Activated CD8-positive, alpha-beta memory T cell treated with anti-CD3 and anti-CD28 coated beads, Interleukin-2, amount 10 ng/mL, durations not matched to agents 7 days and 5 days (primary cell): ENCODE results near the gene NR2C2. TPM values are rescaled to one million over a fixed set of nuclear protein-coding genes. Genes with fewer than 3 reads are reported as not detected.

Source experiments
- ATAC-seq: fragments of 150-1000 bp; cut with Tn5 transposase; one replicate; pipeline ENCODE4 v1.10.0; 2021; ENCODE audit warnings: moderate library complexity
- CTCF ChIA-PET: fragments of 350-600 bp; sonication (Branson Sonifier 250); formaldehyde crosslinking; loops from one replicate; lab custom pipeline; 2021; ENCODE audit warnings: antibody characterized with exemption; lab: Charles Lee
- DNase-seq: peaks from one replicate; pipeline ENCODE4 v3.0.0-alpha.2; 2020
- H3K27ac Mint-ChIP-seq: one replicate; pipeline ENCODE4 v1.8.0; 2021; ENCODE audit warnings: mild to moderate bottlenecking, mixed read lengths
- H3K27me3 Mint-ChIP-seq: one replicate; pipeline ENCODE4 v1.8.0; 2021; ENCODE audit warnings: mixed read lengths
- H3K36me3 Mint-ChIP-seq: one replicate; pipeline ENCODE4 v1.8.0; 2021; ENCODE audit warnings: mild to moderate bottlenecking, mixed read lengths
- H3K4me1 Mint-ChIP-seq: one replicate; pipeline ENCODE4 v1.8.0; 2021; ENCODE audit warnings: mixed read lengths
- H3K4me3 Mint-ChIP-seq: one replicate; pipeline ENCODE4 v1.8.0; 2021; ENCODE audit warnings: mild to moderate bottlenecking, moderate library complexity, mixed read lengths
- H3K9me3 Mint-ChIP-seq: one replicate; pipeline ENCODE4 v1.8.0; 2022; ENCODE audit warnings: low read depth, mixed read lengths
- total RNA-seq, 2 experiments: library from RNA; stranded (reverse); gene quantifications; one replicate each; pipeline ENCODE4 v1.2.3, GENCODE V29; 2021

Gene NR2C2
- total RNA-seq, 2 experiments from 2014 or later, result 56.5 to 69.7 TPM

DNA sequence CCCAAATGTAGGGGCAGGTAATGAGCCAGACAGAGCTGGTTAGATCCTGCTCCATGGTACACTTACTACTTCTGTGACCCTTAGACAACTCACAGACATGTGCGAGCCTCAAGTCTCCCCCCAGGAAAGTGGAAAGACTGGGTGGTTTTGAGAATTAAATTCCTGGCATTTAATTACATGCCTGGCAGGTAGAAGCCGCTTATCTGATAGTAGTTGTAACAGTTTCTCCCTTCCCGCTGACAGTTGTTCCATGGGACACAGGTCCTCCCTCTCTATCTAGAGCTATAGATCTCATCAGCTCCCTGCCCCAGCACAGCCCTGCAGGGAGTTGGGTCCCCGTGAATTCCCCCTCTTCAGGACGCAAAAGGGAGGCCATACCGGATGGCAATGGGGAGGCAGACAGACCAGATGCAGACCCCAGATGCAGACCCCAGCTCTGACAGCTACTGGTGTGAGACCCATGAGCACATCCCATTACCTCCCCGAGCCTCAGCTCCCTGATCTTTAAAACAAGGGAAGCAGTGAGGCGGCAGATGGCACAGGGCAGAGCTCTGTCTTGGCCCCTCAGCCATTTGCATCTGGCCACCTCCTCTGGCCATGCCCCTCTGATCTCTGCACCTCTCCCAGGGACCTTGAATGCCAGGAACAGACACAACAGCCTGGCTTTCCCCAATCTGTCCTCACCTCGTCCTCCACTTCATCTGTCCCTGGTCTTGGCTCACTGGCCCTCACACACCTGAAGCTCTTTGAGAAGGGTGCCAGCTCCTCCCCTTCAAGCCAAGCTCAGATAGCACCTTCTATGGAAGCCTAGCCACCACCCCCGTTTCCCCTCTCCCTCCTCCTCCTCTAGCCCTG is 34.1 kb upstream of the NR2C2 start:
- Mint-ChIP-seq H3K4me3 (no peak overlapping the region), H3K9me3 (no peaks in the 10 kb centered on the region), H3K36me3 (no peaks in the 10 kb centered on the region), H3K4me1 (no peaks in the 10 kb centered on the region), H3K27ac (no peak overlapping the region), H3K27me3 (peaks cover 18% of the 10 kb centered on the region)
- no peak for DNase-seq
- CTCF ChIA-PET, result interaction anchor here (1.2 kb wide), 2 partner anchors 8 to 11 kb away, joined by 3 to 8 read pairs; no protein-coding TSS in a partner anchor
- no peak for ATAC-seq

DNA sequence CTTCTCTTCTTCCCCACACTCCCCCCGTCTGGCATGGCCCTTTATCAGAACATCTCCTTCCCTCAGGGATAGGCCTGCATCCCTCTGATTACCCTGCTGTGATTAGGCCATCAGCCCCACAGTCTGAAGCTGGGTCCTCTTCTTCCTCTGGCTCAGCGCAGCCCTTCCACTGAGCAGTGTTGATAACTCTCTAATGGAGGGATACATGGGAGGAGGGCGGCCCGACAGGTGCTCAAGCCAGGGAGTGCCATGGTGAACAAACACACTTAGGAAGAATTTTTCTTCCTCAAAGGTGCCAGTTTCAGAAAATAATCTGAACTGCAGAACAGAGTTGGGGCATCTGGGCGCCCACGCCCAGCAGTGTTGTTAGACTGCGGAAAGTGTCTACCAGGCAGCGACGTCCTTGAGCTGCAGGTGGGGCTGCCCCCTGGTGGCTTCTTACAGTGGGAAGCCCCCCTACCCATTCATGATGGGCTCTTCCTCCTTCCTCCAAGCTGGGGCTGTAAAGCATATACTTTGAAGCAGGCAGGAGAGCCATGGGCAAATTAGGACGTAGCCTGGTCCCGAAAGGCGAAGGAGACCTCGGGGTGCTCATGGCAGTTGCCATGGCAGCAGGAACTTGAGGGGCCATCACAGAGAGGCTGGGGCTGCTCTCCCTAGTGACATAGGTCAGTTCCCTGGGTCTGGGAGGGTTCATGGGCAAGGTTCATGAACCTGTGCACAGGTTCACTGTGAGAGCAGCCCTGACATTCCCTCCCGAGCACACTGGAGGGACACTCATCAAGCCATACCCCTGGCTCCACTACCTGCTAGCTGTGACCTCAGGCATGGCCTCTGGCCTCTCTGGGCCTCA is 33.2 kb upstream of the NR2C2 start:
- no peaks in the 10 kb centered on the region for H3K36me3 Mint-ChIP-seq
- H3K27me3 Mint-ChIP-seq, result peaks cover 15% of the 10 kb centered on the region
- H3K27ac Mint-ChIP-seq, result no peak overlapping the region
- H3K4me1 Mint-ChIP-seq, result no peaks in the 10 kb centered on the region
- no peaks in the 10 kb centered on the region for H3K9me3 Mint-ChIP-seq
- H3K4me3 Mint-ChIP-seq, result no peak overlapping the region
- CTCF ChIA-PET, result no interaction called here
- DNase-seq, result no peak
- ATAC-seq, result no peak

DNA sequence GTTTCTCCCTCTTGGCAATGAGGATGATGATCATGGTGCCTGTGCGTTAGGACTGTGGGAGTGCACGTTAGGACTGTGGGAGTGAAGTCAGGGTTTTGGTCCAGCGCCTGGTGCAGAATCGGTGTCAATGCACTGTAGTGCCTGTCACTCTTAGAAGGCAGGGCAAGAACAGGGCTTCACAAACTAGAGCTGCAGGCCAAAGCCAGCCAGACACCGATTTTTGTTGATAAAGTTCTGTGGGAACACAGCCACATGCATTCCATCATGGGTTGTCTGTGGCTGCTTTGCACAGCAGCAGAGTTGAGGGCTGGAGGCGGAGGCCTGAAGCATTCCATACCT is 32.6 kb upstream of the NR2C2 start:
- Mint-ChIP-seq H3K27ac (no peak overlapping the region), H3K27me3 (peaks cover 13% of the 10 kb centered on the region), H3K9me3 (no peaks in the 10 kb centered on the region), H3K36me3 (no peaks in the 10 kb centered on the region), H3K4me1 (no peaks in the 10 kb centered on the region), H3K4me3 (no peak overlapping the region)
- DNase-seq (no peak), ATAC-seq (no peak)
- CTCF ChIA-PET, result no interaction called here

DNA sequence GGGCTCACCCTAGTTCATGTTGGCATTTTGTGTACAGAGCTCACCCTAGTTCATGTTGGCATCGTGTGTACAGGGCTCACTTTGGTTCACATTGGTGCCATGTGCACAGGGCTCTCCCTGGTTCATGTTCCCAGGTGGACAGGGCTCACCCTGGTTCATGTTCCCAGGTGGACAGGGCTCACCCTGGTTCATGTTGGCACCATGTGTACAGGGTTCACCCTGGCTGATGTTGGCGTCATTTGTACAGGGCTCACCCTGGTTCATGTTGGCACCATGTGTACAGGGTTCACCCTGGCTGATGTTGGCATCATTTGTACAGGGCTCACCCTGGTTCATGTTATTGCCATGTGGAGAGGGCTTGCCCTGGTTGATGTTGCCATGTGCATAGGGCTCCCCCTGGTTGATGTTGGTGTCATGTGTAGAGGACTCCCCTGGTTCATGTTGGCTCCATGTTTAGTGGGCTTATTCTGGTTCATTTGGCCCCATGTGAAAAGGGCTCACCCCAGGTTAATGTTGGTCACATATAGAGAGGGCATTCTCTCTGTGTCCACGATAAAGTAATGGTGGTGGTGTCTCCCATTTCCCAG is 31.7 kb upstream of the NR2C2 start:
- H3K4me1 Mint-ChIP-seq, result no peaks in the 10 kb centered on the region
- H3K27ac Mint-ChIP-seq, result no peak overlapping the region
- H3K4me3 Mint-ChIP-seq, result no peak overlapping the region
- DNase-seq (peak; percentile 53), ATAC-seq (peak; percentile 51)
- H3K36me3 Mint-ChIP-seq, result no peaks in the 10 kb centered on the region
- no peaks in the 10 kb centered on the region for H3K9me3 Mint-ChIP-seq
- CTCF ChIA-PET, result no interaction called here
- H3K27me3 Mint-ChIP-seq, result peaks cover 6% of the 10 kb centered on the region

- Mint-ChIP-seq H3K36me3 (no peaks in the 10 kb centered on the region), H3K27ac (no peak overlapping the region), H3K9me3 (no peaks in the 10 kb centered on the region), H3K4me1 (no peaks in the 10 kb centered on the region), H3K4me3 (no peak overlapping the region), H3K27me3 (peaks cover 4% of the 10 kb centered on the region)
- CTCF ChIA-PET, result interaction anchor here (3.8 kb wide), 1 partner anchor 127 kb away, joined by 37 read pairs; no protein-coding TSS in a partner anchor
- peak; percentile 32 for DNase-seq
- ATAC-seq, result no peak
Observed at GRCh38 chr3:14918356-14918860, 29.0 kb upstream of the NR2C2 start.

- no peak overlapping the region for H3K27ac Mint-ChIP-seq
- CTCF ChIA-PET, result interaction anchor here (0.8 to 3.8 kb wide), 32 partner anchors 8 to 1024 kb away, joined by 3 to 37 read pairs (median 4); no protein-coding TSS in a partner anchor
- peaks cover 7% of the 10 kb centered on the region for H3K27me3 Mint-ChIP-seq
- H3K36me3 Mint-ChIP-seq, result no peaks in the 10 kb centered on the region
- no peak overlapping the region for H3K4me3 Mint-ChIP-seq
- no peaks in the 10 kb centered on the region for H3K9me3 Mint-ChIP-seq
- DNase-seq, result no peak
- no peaks in the 10 kb centered on the region for H3K4me1 Mint-ChIP-seq
- ATAC-seq, result no peak
Observed at GRCh38 chr3:14920536-14920935, 26.8 kb upstream of the NR2C2 start.

DNA sequence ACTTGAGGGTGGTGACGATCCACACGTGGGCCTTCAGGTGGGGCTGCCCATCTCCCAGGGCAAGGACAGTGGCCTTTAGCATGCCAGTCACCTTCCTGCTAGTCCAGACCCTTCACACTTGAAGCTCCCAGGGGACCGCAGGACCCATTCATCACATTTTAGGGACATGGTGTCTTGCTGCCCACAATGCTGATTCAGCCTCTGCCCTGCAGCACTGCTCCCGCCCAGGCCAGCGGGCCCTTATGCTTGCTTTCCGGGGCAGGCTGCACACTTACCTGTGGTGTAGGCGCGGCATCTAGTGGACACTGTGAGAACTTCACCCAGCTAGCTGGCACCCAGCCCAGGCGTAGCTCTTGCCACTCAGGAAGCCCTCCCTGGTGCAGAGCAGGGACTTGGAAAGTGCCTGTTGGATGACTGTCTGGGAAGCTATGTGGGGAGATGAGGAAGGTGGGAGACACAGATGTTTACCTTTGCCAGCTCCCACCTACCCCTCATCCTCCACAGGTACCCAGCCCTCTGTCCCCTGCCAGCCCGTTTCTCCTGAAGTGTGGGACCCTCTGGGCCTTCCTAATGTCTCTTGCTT is 26.3 kb upstream of the NR2C2 start:
- no peaks in the 10 kb centered on the region for H3K9me3 Mint-ChIP-seq
- peak; percentile 85 for DNase-seq
- CTCF ChIA-PET, result interaction anchor here (0.6 to 3.8 kb wide), 44 partner anchors 9 to 1025 kb away, joined by 3 to 37 read pairs (median 4); partner anchors contain the start of genes C3orf20, CCDC174 and MRPS25
- H3K36me3 Mint-ChIP-seq, result no peaks in the 10 kb centered on the region
- H3K27ac Mint-ChIP-seq, result no peak overlapping the region
- H3K4me3 Mint-ChIP-seq, result no peak overlapping the region
- peaks cover 7% of the 10 kb centered on the region for H3K27me3 Mint-ChIP-seq
- no peaks in the 10 kb centered on the region for H3K4me1 Mint-ChIP-seq
- ATAC-seq, result peak; percentile 92

DNA sequence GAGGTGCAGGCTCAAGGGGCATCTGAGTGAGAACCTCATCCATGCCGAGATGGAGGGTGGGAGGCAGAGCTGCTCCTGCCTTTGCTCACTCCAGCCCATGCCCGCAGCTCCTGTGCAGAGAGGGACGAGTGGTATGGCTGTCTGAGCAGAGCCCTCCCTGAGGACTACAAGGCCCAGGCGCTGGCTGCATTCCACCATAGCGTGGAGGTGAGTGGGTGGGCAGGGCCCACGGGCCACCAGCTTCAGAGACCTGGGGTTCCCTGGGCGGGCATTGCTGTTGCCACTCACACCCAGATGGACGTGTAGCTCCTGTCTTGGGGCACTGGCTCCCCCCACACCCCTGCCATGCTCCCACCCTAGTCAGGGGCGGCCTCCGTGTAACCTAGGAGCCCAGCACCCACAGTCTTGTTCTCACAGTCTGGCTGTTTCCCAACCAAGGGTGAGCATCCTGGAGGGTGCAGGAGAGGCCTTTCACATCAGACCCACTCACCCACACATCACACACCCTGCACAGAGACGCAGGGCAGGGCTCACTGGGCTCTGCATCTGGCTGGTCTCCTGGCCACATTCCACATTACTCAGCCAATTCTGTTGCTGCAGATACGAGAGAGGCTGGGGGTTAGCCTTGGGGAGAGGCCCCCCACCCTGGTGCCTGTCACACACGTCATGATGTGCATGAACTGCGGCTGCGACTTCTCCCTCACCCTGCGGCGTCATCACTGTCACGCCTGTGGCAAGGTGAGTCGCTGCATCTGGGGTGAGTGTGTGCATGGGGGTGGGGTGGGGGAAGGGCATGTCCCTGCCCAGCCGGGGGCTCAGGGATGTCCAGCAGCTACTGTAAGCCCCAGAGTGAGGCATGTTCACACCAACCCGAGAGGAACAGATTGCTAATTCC is 25.3 kb upstream of the NR2C2 start:
- ATAC-seq (no peak), DNase-seq (no peak)
- CTCF ChIA-PET, result interaction anchor here (0.5 to 3.8 kb wide), 38 partner anchors 8 to 1066 kb away, joined by 3 to 37 read pairs (median 4); partner anchors contain the start of genes C3orf20, CCDC174 and MRPS25
- Mint-ChIP-seq H3K4me1 (no peaks in the 10 kb centered on the region), H3K4me3 (no peak overlapping the region), H3K9me3 (no peaks in the 10 kb centered on the region), H3K27ac (no peak overlapping the region), H3K36me3 (no peaks in the 10 kb centered on the region), H3K27me3 (peaks cover 7% of the 10 kb centered on the region)

GRCh38 chr3:14922863-14923262 is 24.5 kb upstream of the NR2C2 start:
- Mint-ChIP-seq H3K4me3 (no peak overlapping the region), H3K27ac (no peak overlapping the region), H3K36me3 (no peaks in the 10 kb centered on the region), H3K4me1 (no peaks in the 10 kb centered on the region), H3K27me3 (peaks cover 4% of the 10 kb centered on the region), H3K9me3 (no peaks in the 10 kb centered on the region)
- DNase-seq (no peak), ATAC-seq (no peak)
- CTCF ChIA-PET, result interaction anchor here (1.0 to 1.7 kb wide), 2 partner anchors 78 to 142 kb away, joined by 3 to 5 read pairs; partner anchors contain the start of gene MRPS25

DNA sequence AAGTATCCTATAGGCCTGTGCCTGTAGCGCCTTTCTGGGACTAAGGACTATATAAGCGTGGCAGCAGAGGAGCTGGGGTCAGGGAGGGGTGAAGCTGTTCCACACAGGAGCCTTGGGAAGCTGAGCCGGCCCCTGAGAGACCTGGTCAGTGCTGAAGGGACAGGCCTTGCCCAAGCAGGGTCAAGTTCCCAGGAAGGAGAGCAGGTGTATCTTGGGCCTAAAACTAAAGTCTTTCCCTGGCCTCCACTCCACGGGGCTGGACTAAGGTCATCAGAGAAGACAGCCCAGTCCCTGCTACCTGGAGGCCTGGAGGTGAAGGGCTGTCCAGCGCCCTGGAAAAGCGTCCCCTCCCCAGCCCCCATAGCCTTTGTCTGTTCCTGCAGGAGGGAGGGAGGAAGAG is 23.9 kb upstream of the NR2C2 start:
- DNase-seq (no peak), ATAC-seq (no peak)
- no peak overlapping the region for H3K4me3 Mint-ChIP-seq
- CTCF ChIA-PET, result interaction anchor here (1.0 to 1.5 kb wide), 4 partner anchors 11 to 272 kb away, joined by 3 read pairs; partner anchors contain the start of gene CCDC174
- H3K9me3 Mint-ChIP-seq, result no peaks in the 10 kb centered on the region
- H3K27ac Mint-ChIP-seq, result no peak overlapping the region
- peaks cover 3% of the 10 kb centered on the region for H3K27me3 Mint-ChIP-seq
- H3K4me1 Mint-ChIP-seq, result no peaks in the 10 kb centered on the region
- H3K36me3 Mint-ChIP-seq, result no peaks in the 10 kb centered on the region

DNA sequence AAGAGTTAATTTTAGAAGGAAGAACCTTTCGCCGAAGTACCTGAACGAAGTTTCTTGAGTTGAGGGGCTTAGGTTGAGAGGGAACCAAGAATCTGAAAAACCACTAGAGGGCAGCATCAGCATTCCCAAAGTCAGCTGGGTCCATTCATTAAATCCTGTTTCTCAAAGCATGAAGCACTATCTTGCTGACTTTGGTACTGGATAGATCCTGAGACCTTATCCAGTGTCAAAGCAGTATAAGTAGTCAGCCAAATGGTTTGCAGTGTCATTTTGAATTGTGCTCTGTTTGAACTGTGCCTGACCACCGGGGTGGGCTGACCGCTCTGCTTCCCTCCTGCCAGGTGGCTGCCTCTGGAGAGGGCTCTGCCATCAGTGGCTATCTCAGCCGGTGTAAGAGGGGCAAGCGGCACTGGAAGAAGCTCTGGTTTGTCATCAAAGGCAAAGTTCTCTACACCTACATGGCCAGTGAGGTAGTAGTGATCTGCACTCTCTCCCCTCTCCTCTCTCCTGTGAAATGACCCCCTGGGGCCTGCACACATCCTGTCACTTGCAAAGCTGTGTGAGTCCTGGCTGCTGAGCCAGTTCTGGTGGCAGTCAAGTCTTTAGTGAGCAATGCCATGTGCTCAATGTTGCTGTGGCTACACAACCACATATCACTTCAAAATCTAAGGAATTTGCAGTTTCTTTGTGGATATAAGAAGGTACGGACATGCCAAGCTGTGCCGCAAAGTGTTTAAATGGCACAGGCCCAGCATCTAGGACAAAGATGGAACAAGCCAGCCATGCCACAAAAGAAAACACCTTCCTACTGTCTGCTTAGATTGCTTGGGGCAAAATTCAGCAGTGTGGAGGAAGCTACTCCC is 21.4 kb upstream of the NR2C2 start:
- peak; percentile 31 for ATAC-seq
- Mint-ChIP-seq H3K4me1 (no peaks in the 10 kb centered on the region), H3K36me3 (no peaks in the 10 kb centered on the region), H3K27me3 (peaks cover 4% of the 10 kb centered on the region), H3K27ac (no peak overlapping the region), H3K9me3 (no peaks in the 10 kb centered on the region), H3K4me3 (no peak overlapping the region)
- no peak for DNase-seq
- CTCF ChIA-PET, result interaction anchor here (0.6 to 2.5 kb wide), 13 partner anchors 11 to 274 kb away, joined by 3 to 11 read pairs (median 4); partner anchors contain the start of gene CCDC174
